ENCODE data around the gene PTPN23.

- TF ChIP-seq PAF1 (CRISPR knock-in tag; IDR thresholded peaks at IDR 0.05), result no peak
- TF ChIP-seq CHCHD3 (CRISPR knock-in tag; IDR thresholded peaks at IDR 0.05), result no peak
- TF ChIP-seq TGIF2 (CRISPR knock-in tag; IDR thresholded peaks at IDR 0.05), result no peak
- TF ChIP-seq ZNF121 (CRISPR knock-in tag; IDR thresholded peaks at IDR 0.05), result no peak
- no peak for TF ChIP-seq ATF3 (CRISPR knock-in tag; IDR thresholded peaks at IDR 0.05)
- no peak for TF ChIP-seq POLR2AphosphoS2 (IDR thresholded peaks at IDR 0.05; ENCODE audit: low read depth, low read length)
These were observed 14.1 kb downstream of the PTPN23 start for GRCh38 chr3:47394881-47395280.

All from HepG2 (cell line).